GM15510 (cell line): ENCODE measurements around the gene ATP10A.

Experiments used
- POLR2A ChIP-seq: IDR thresholded peaks from 3 replicates; pipeline ENCODE4 v1.6.1; 2011; ENCODE audit warnings: borderline replicate concordance; ENCODE audit not compliant: insufficient read length; ENCODE audit errors: extremely low read depth

ATP10A gene

DNA sequence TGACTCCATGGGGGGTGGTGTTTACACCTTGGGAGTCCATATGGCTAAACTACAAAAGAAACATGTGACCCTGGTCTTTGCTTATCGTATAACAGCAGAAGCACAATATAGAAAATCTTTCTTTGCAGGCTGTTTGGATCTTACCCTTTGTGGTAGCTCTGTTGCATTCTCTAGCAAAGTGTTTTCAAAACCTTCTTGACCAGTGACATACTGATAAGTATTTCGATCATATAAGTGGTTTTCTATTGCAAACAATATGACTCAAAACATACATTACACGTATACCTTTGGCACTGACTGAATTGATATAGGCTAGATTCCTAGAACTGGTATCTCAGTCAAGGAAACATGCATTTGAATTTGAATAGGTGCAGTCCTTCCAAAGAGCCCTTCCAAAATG is 24.7 kb upstream of the ATP10A start:
- TF ChIP-seq POLR2A = no peak

GRCh38 chr15:25886498-25887140 is 23.5 kb upstream of the ATP10A start:
- no peak for TF ChIP-seq POLR2A

DNA sequence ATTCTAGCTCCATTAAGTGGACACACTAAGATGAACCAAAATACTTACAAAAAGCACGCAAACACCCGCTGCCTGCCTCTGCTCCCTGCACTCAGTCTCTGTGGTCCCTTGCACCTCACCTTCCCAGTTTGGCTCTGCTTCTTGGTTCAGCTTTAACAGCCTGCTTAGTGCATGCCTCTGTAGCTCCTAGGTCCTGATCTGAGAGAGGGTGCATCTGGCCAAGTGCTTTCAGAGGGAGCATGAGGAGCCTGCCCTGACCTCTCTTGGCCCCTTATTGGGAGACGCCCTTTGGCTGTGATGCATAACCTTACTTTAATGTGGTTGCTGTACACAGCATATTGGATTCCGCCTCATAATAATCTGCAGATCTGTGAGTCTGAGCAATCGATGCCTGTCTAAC is 21.2 kb upstream of the ATP10A start:
- TF ChIP-seq POLR2A = no peak

- no peak for TF ChIP-seq POLR2A
These were observed 20.5 kb upstream of the ATP10A start for GRCh38 chr15:25883463-25884259.

- no peak for TF ChIP-seq POLR2A
These were observed 19.3 kb upstream of the ATP10A start for GRCh38 chr15:25882466-25882865.

DNA sequence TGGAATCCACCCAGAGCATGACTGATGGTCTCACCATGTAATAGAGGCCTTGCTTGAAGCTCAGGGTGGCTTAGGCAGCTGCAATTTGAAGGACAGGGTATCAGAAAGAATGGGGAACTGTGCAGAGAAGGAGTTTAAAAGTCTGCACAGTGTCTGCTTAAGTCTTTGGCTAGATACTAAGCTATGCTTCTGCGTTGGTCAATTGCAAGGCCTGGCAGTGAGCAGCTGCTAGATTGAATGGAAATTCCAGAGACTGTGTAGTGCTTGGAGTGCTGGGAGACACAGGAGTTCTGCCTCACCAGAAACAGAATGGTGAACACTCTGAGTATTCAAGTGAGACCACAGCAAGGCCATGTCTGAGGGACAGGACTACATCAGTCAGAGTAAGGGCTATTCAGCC is 17.3 kb upstream of the ATP10A start:
- no peak for TF ChIP-seq POLR2A

GRCh38 chr15:25879438-25879837 is 16.3 kb upstream of the ATP10A start:
- TF ChIP-seq POLR2A = no peak

DNA sequence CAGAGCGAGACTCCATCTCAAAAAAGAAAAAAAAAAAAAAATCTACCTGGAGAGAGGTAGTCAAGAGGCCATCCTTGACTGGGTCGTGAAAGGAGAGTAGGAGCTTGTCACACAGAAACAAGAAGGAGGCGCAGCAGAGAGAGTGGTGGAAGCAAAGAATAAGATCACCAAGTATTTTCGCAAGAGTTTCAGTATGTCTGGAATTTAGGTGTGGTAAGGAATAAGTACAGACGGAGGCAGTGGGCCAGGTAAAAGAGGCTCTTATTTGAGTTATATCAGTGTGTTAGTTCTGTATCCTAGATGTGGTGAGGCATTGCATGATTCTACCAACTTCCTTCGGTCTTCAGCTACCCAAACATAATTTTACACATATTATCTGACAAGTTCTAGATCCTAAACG is 14.6 kb upstream of the ATP10A start:
- TF ChIP-seq POLR2A = no peak

- TF ChIP-seq POLR2A = no peak
These were observed 13.4 kb upstream of the ATP10A start for GRCh38 chr15:25876231-25877140.

DNA sequence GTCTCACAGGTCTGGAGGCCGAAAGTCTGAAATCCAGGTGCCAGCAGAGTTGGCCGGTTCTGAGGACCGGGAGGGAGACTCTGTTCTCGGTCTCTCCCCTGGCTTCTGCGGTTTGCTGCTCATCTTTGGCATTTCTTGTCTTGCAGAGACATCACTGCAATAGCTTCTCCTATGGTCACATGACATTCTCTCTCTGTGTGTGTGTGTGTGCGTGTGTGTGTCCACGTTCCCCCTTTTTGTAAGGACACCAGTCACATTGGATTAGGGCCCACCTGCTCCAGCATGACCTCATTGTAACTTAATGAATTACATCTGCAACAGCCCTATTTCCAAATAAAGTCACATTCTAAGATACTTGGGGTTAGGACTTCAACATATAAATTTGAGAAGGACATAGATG is 12.4 kb upstream of the ATP10A start:
- no peak for TF ChIP-seq POLR2A

- no peak for TF ChIP-seq POLR2A
These were observed 11.3 kb upstream of the ATP10A start for GRCh38 chr15:25874379-25874778.

DNA sequence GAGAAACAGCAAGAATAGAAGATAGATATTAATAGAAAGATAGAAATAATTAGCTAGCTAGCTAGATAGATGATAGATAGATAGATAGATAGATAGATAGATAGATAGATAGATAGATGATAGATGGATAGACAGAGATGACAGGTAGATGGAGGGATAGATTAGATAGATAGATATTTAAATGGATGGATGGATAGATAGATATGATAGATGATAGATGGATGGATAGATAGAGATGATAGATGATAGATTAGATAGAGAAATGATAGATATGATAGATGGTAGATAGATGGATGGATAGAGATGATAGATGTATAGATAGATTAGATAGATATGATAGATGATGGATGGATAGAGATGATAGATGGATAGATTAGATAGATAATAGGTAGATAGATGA is 8.3 kb upstream of the ATP10A start:
- TF ChIP-seq POLR2A = no peak

DNA sequence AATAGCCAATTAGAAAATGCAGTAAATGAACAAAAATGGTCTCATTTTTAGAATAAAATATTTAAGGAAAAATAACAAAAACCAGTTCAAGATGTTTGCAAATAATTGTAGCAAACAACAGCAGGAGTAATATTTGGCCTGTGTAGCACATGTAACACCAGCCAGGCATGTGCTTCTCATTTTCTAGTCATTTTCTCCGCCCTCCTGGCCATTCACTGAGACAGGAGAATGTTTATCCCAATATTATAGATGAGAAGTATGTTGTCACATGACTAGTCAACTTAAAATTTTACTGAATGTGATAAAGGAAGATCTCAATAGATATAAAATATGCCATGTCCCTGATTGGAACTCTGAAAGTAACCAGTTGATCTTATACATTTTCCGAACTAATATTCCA is 7.8 kb upstream of the ATP10A start:
- no peak for TF ChIP-seq POLR2A

- no peak for TF ChIP-seq POLR2A
These were observed 6.6 kb upstream of the ATP10A start for GRCh38 chr15:25869701-25870100.

DNA sequence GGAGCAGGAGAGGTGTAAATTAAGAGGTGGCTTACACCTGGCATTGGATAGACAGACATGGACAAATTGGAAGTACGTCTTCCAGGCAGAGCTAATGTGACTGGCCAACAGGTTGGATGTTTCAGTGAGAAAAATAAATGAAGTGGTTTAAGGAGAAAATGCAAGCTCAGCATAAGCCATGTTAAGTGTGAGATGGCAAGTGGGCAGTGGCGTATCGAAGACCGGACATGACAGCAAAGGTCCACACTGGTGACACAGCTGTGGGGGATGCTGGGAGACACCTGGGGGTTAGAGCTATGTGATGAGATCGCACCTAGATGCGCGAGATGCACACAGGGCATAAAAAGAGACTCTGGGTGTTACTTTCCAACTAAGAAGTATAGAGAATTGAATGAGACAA is 3.7 kb upstream of the ATP10A start:
- no peak for TF ChIP-seq POLR2A
